Measurements from ENCODE around the gene IPMK. TPM values are rescaled to one million over a fixed set of nuclear protein-coding genes. Genes with fewer than 3 reads are reported as not detected.
A peak's percentile ranks its signal among the peaks of the same experiment; 100 is the strongest.

The IPMK gene
- total RNA-seq (ENCODE audit: low replicate concordance), result 6.8 and 7.4 TPM in 2 replicates
- long read RNA-seq, partial matches to known transcripts, result 0 of 2 reads
- long read RNA-seq, other reads (novel, unspliced or antisense), result 2 of 2 reads

GRCh38 chr10:58267713-58268453, at the start of gene IPMK:
IPMK (minus strand) TSS chr10:58267894; CDS start chr10:58267611, 283 bp downstream.
- H3K4me1 Mint-ChIP-seq (ENCODE audit: unreplicated experiment), result peaks cover 30% of the 10 kb centered on the region

GRCh38 chr10:58316874-58317273, 49.2 kb upstream of the IPMK start:
- Mint-ChIP-seq H3K9me3 (no peaks in the 10 kb centered on the region), H3K27me3 (no peaks in the 10 kb centered on the region), H3K36me3 (no peaks in the 10 kb centered on the region), H3K4me1 (ENCODE audit: unreplicated experiment) (no peaks in the 10 kb centered on the region), H3K4me3 (no peak overlapping the region), H3K27ac (no peak overlapping the region)
- no peak for DNase-seq (ENCODE audit: extremely low spot score, unreplicated experiment)
- TF ChIP-seq CTCF (conservative IDR thresholded peaks at IDR 0.05), result no peak

More at GRCh38 chr10:58267713-58268453, at the start of gene IPMK:
- Mint-ChIP-seq H3K36me3 (peaks cover 5% of the 10 kb centered on the region), H3K9me3 (no peaks in the 10 kb centered on the region), H3K27me3 (no peaks in the 10 kb centered on the region), H3K27ac (peak within 1 kb of the TSS; percentile 99), H3K4me3 (peak within 1 kb of the TSS; percentile 99)
- TF ChIP-seq CTCF (conservative IDR thresholded peaks at IDR 0.05), result no peak
- DNase-seq (ENCODE audit: extremely low spot score, unreplicated experiment), result peak; percentile 92

- Mint-ChIP-seq H3K27me3 (no peaks in the 10 kb centered on the region), H3K27ac (no peak overlapping the region), H3K36me3 (no peaks in the 10 kb centered on the region), H3K9me3 (no peaks in the 10 kb centered on the region), H3K4me3 (no peak overlapping the region), H3K4me1 (ENCODE audit: unreplicated experiment) (peaks cover 1% of the 10 kb centered on the region)
- DNase-seq (ENCODE audit: extremely low spot score, unreplicated experiment), result no peak
- no peak for TF ChIP-seq CTCF (conservative IDR thresholded peaks at IDR 0.05)
These were observed 43.3 kb upstream of the IPMK start for GRCh38 chr10:58311026-58311425.

GRCh38 chr10:58307676-58308075, 40.0 kb upstream of the IPMK start:
- no peak for TF ChIP-seq CTCF (conservative IDR thresholded peaks at IDR 0.05)
- Mint-ChIP-seq H3K4me1 (ENCODE audit: unreplicated experiment) (peaks cover 5% of the 10 kb centered on the region), H3K27ac (no peak overlapping the region), H3K27me3 (no peaks in the 10 kb centered on the region), H3K36me3 (no peaks in the 10 kb centered on the region), H3K9me3 (no peaks in the 10 kb centered on the region), H3K4me3 (no peak overlapping the region)
- no peak for DNase-seq (ENCODE audit: extremely low spot score, unreplicated experiment)

GRCh38 chr10:58305821-58306220, 38.1 kb upstream of the IPMK start:
- no peak overlapping the region for H3K4me3 Mint-ChIP-seq
- TF ChIP-seq CTCF (conservative IDR thresholded peaks at IDR 0.05), result no peak
- DNase-seq (ENCODE audit: extremely low spot score, unreplicated experiment), result no peak
- H3K36me3 Mint-ChIP-seq, result no peaks in the 10 kb centered on the region
- peaks cover 11% of the 10 kb centered on the region for H3K4me1 Mint-ChIP-seq (ENCODE audit: unreplicated experiment)
- no peaks in the 10 kb centered on the region for H3K9me3 Mint-ChIP-seq
- no peak overlapping the region for H3K27ac Mint-ChIP-seq
- H3K27me3 Mint-ChIP-seq, result no peaks in the 10 kb centered on the region

All from type B pancreatic cell (in vitro differentiated cells).